GM23338 (cell line): ENCODE results near the gene TVP23A. TPM values are rescaled to one million over a fixed set of nuclear protein-coding genes. Genes with fewer than 3 reads are reported as not detected.

ENCODE experiments used
- ATAC-seq: fragments of 200-7000 bp; cut with Tn5 transposase; 3 replicates; pipeline ENCODE4 v1.9.1; 2020
- DNase-seq: peaks from one replicate; pipeline ENCODE4 v3.0.0-alpha.2; 2015; ENCODE audit warnings: low spot score
- H2AFZ ChIP-seq: fragments of 200-600 bp; sonication (generic); 2 replicates; pipeline ENCODE4 v1.8.0; 2016; ENCODE audit warnings: antibody characterized with exemption, mild to moderate bottlenecking, moderate library complexity
- H3F3A ChIP-seq: fragments of 200-600 bp; sonication (generic); replicated peaks from 2 replicates; pipeline ENCODE4 v1.8.0; 2017; ENCODE audit warnings: antibody characterized with exemption, mixed run types, low read depth
- H3K27ac ChIP-seq: fragments of 200-600 bp; sonication (generic); 2 replicates; pipeline ENCODE4 v1.6.1; 2016; ENCODE audit warnings: low read depth
- H3K27me3 ChIP-seq: fragments of 200-600 bp; sonication (generic); 2 replicates; pipeline ENCODE4 v1.8.0; 2016; ENCODE audit warnings: mild to moderate bottlenecking, mixed run types, moderate library complexity; ENCODE audit not compliant: insufficient read depth
- H3K36me3 ChIP-seq: fragments of 200-600 bp; sonication (generic); 2 replicates; pipeline ENCODE4 v1.8.0; 2016; ENCODE audit warnings: mild to moderate bottlenecking; ENCODE audit not compliant: insufficient read depth
- H3K4me1 ChIP-seq: fragments of 200-600 bp; sonication (generic); 2 replicates; pipeline ENCODE4 v1.8.0; 2016; ENCODE audit warnings: mild to moderate bottlenecking, moderate library complexity; ENCODE audit not compliant: insufficient read depth
- H3K4me2 ChIP-seq: fragments of 200-600 bp; sonication (generic); 2 replicates; pipeline ENCODE4 v1.7.1; 2017; ENCODE audit warnings: mixed run types
- H3K4me3 ChIP-seq: fragments of 200-600 bp; sonication (generic); 2 replicates; pipeline ENCODE4 v1.6.1; 2016; ENCODE audit warnings: mixed run types
- H3K79me2 ChIP-seq: fragments of 200-600 bp; sonication (generic); replicated peaks from 2 replicates; pipeline ENCODE4 v1.8.0; 2017; ENCODE audit warnings: mild to moderate bottlenecking; ENCODE audit not compliant: insufficient read depth
- H3K9me2 ChIP-seq: fragments of 200-600 bp; sonication (generic); 2 replicates; pipeline ENCODE4 v1.8.0; 2017; ENCODE audit not compliant: insufficient read depth
- H4K20me1 ChIP-seq: fragments of 200-600 bp; sonication (generic); replicated peaks from 2 replicates; pipeline ENCODE4 v1.8.0; 2017; ENCODE audit warnings: mild to moderate bottlenecking; ENCODE audit not compliant: insufficient read depth
- H3K27ac Mint-ChIP-seq: 2 replicates; pipeline ENCODE4 v1.8.0; 2020; ENCODE audit warnings: inconsistent platforms, mild to moderate bottlenecking, moderate library complexity, mixed read lengths
- H3K27me3 Mint-ChIP-seq: 3 replicates; pipeline ENCODE4 v1.8.0; 2022; ENCODE audit warnings: low read depth, mild to moderate bottlenecking, moderate library complexity, mixed read lengths, inconsistent platforms; ENCODE audit not compliant: insufficient read depth, poor library complexity
- H3K36me3 Mint-ChIP-seq: 3 replicates; pipeline ENCODE4 v1.8.0; 2021; ENCODE audit warnings: low read depth, mild to moderate bottlenecking, inconsistent platforms, moderate library complexity, mixed read lengths
- H3K4me1 Mint-ChIP-seq: 3 replicates; pipeline ENCODE4 v1.8.0; 2020; ENCODE audit warnings: mild to moderate bottlenecking, inconsistent platforms, mixed read lengths
- H3K4me3 Mint-ChIP-seq: 3 replicates; pipeline ENCODE4 v1.8.0; 2021; ENCODE audit warnings: moderate library complexity, mild to moderate bottlenecking, inconsistent platforms, mixed read lengths
- H3K9me3 Mint-ChIP-seq: 3 replicates; pipeline ENCODE4 v1.8.0; 2020; ENCODE audit warnings: moderate library complexity, mild to moderate bottlenecking, inconsistent platforms, mixed read lengths
- CREB1 ChIP-seq: fragments of 250-450 bp; sonication (Bioruptor Pico); IDR thresholded peaks from 2 replicates; pipeline ENCODE4 v1.5.0; 2020; ENCODE audit warnings: low read depth, mild to moderate bottlenecking, moderate library complexity
- ETS1 ChIP-seq: IDR thresholded peaks from 2 replicates; pipeline ENCODE4 v1.6.1; 2016; ENCODE audit warnings: antibody characterized with exemption
- EZH2 ChIP-seq: fragments of 200-600 bp; sonication (generic); IDR thresholded peaks from one replicate; pipeline ENCODE4 v1.8.0; 2017; ENCODE audit warnings: antibody characterized with exemption, mild to moderate bottlenecking, low read depth; ENCODE audit not compliant: unreplicated experiment
- JUNB ChIP-seq: IDR thresholded peaks from one replicate; pipeline ENCODE4 v1.6.1; 2016; ENCODE audit warnings: antibody characterized with exemption; ENCODE audit not compliant: unreplicated experiment
- NANOG ChIP-seq: IDR thresholded peaks from 2 replicates; pipeline ENCODE4 v1.6.1; 2016; ENCODE audit warnings: antibody characterized with exemption, borderline replicate concordance
- POLR2AphosphoS5 ChIP-seq: IDR thresholded peaks from 2 replicates; pipeline ENCODE4 v1.6.1; 2016; ENCODE audit warnings: antibody characterized with exemption, low read depth
- STAT1 ChIP-seq: IDR thresholded peaks from one replicate; pipeline ENCODE4 v1.6.1; 2016; ENCODE audit warnings: antibody characterized with exemption; ENCODE audit not compliant: unreplicated experiment
- ZNF114 ChIP-seq: fragments of 250-450 bp; sonication (Bioruptor Pico); IDR thresholded peaks from 2 replicates; pipeline ENCODE4 v1.5.0; 2020; ENCODE audit warnings: mild to moderate bottlenecking, moderate library complexity
- polyA plus RNA-seq: library from polyadenylated mRNA; unstranded; fragments of >200 nt; fragmentation: Nextera tagmentation; extraction: Ambion mirVana; gene quantifications from 2 replicates; pipeline ENCODE4 v1.2.1, GENCODE V29; 2016
- total RNA-seq: library from RNA; depleted of rRNA; stranded (reverse); fragments of >200 nt; shearing (Covaris generic); gene quantifications from 2 replicates; pipeline ENCODE4 v1.2.3, GENCODE V29; 2014

The TVP23A gene
- total and polyA plus RNA-seq, 2 experiments from 2014 or later: 2.8 to 4.5 TPM

- Histone ChIP-seq H3K36me3 (no peaks in the 10 kb centered on the region), H3K9me2 (no peaks in the 10 kb centered on the region), H3K27ac (no peak overlapping the region; the same call in 1 of the 2 replicates), H2AFZ (peak overlapping the region; percentile 49), H3K4me1 (no peaks in the 10 kb centered on the region), H4K20me1 (no peaks in the 10 kb centered on the region; the same call in 1 of the 2 replicates), H3K27me3 (no peaks in the 10 kb centered on the region), H3K4me2 (peak overlapping the region; percentile 83), H3K79me2 (no peaks in the 10 kb centered on the region), H3F3A (no peaks in the 10 kb centered on the region), H3K4me3 (peak overlapping the region; percentile 58)
- ATAC-seq (peak; percentile 15), DNase-seq (no peak)
- Mint-ChIP-seq H3K4me1 (peaks cover 12% of the 10 kb centered on the region; the same call in 2 of the 3 replicates), H3K9me3 (no peaks in the 10 kb centered on the region), H3K36me3 (peaks cover 4% of the 10 kb centered on the region; the same call in 1 of the 3 replicates), H3K27ac (peak overlapping the region; percentile 67; the same call in 1 of the 2 replicates), H3K27me3 (peaks cover 3% of the 10 kb centered on the region), H3K4me3 (peak overlapping the region; percentile 95)
- TF ChIP-seq STAT1 (no peak), JUNB (no peak), ZNF114 (CRISPR knock-in tag) (no peak), NANOG (no peak), POLR2AphosphoS5 (no peak), EZH2 (no peak)
These were observed 74.1 kb downstream of the TVP23A start for GRCh38 chr16:10744370-10745030.

GRCh38 chr16:10743610-10744369 lies 74.8 kb downstream of the TVP23A start, which contains the start of gene NUBP1:
Gene NUBP1, plus strand, starts transcription at chr16:10743842. Its CDS starts 22 bp downstream, at chr16:10743864.
- Mint-ChIP-seq H3K27ac (peak within 1 kb of the TSS; percentile 99), H3K4me1 (peaks cover 12% of the 10 kb centered on the region; the same call in 2 of the 3 replicates), H3K27me3 (peaks cover 3% of the 10 kb centered on the region), H3K36me3 (peaks cover 4% of the 10 kb centered on the region; the same call in 1 of the 3 replicates), H3K4me3 (peak within 1 kb of the TSS; percentile 95), H3K9me3 (no peaks in the 10 kb centered on the region)
- no peaks in the 10 kb centered on the region for H3K27me3 ChIP-seq
- no peaks in the 10 kb centered on the region for H3K36me3 ChIP-seq
- peak within 1 kb of the TSS; percentile 83 for H3K4me2 ChIP-seq
- peak within 1 kb of the TSS; percentile 49 for H2AFZ ChIP-seq
- H3K79me2 ChIP-seq: no peaks in the 10 kb centered on the region
- ATAC-seq (peak; percentile 94), DNase-seq (peak; percentile 97)
- H3K27ac ChIP-seq: peak within 1 kb of the TSS; percentile 82
- TF ChIP-seq ETS1 (peak; percentile 75), POLR2AphosphoS5 (peak; percentile 88), CREB1 (CRISPR knock-in tag) (no peak)
- H4K20me1 ChIP-seq: no peaks in the 10 kb centered on the region; the same call in 1 of the 2 replicates
- no peaks in the 10 kb centered on the region for H3F3A ChIP-seq
- no peaks in the 10 kb centered on the region for H3K9me2 ChIP-seq
- H3K4me1 ChIP-seq: no peaks in the 10 kb centered on the region
- peak within 1 kb of the TSS; percentile 58 for H3K4me3 ChIP-seq
